Heart left ventricle (tissue), 13 donors: ENCODE data around the gene RAB6D.

Experiments used
- CTCF ChIP-seq, 12 donors: fragments of 200-600 bp; sonication (generic) in 4 of 12; IDR thresholded peaks; one replicate each; pipeline versions ENCODE4 v1.5.0 to v1.8.0; 2018 to 2022; ENCODE audit warnings: antibody characterized with exemption in 12 of 12, mild to moderate bottlenecking in 5 of 12
- POLR2A ChIP-seq, 2 donors: fragments of 450-650 bp; IDR thresholded peaks; one replicate each; pipeline ENCODE4 v1.6.1; 2017; ENCODE audit warnings: antibody characterized with exemption in 2 of 2, mild to moderate bottlenecking in 2 of 2, moderate library complexity in 2 of 2
- donor health status: ischemic (EF 13 %, LVEDD 7.1; RV severe dilation, severe dysfunction).
- donor health status: DM: no; HTN: yes; CAD: no.
- donor health status: DM: no; HTN: no; CAD: no.
- donor health status: ischemic (EF 25% LVEDD 6.9; RV normal size, moderate dysfunction).
- donor health status: ischemic (EF 25% LVEDD 5.7; RV mildly dilated, moderate dysfunction).
- donor health status: ischemic (EF 35%, LVEDD 5.7; RV mildly dilated, moderate dysfunction).
- donor health status: nonischemic (EF 11% LVEDD 7.7; RV severe dilation, severe dysfunction).
- donor health status: DM: yes; HTN: yes; CAD: no.
- donor health status: PGD.
- donor health status: ischemic (EF 29% LVEDD 5.4; RV normal size, mild dysfunction).
- donor health status: nonischemic (EF 23%, LVEDD 6.1; RV moderate dilation, normal function).

- TF ChIP-seq CTCF (IDR thresholded peaks at IDR 0.05) (no peak), POLR2A (IDR thresholded peaks at IDR 0.05) (no peak)
Measured at GRCh38 chr2:131369954-131370353, 6.0 kb upstream of the RAB6D start.
